ENCODE measurements around the gene OSTC. TPM values are rescaled to one million over a fixed set of nuclear protein-coding genes. Genes with fewer than 3 reads are reported as not detected.

The OSTC gene
- polyA plus RNA-seq, 1 donor (not counting 4 experiments of a cell fraction or from before 2014, with no cell fraction given) = 147 TPM

GRCh38 chr4:108693819-108694218 lies 43.4 kb downstream of the OSTC start:
- DNase-seq (ENCODE audit: low read depth, low spot score) = no peak
- dilution Hi-C loops (cut with MboI; ENCODE audit: extremely low pct_ligation_motif_present, low sequenced_read_pairs) = no loop called here
- no peaks in the 10 kb centered on the region for H3K4me1 ChIP-seq (ENCODE audit: control insufficient read depth, extremely low read depth, insufficient read depth, low read length)

DNA sequence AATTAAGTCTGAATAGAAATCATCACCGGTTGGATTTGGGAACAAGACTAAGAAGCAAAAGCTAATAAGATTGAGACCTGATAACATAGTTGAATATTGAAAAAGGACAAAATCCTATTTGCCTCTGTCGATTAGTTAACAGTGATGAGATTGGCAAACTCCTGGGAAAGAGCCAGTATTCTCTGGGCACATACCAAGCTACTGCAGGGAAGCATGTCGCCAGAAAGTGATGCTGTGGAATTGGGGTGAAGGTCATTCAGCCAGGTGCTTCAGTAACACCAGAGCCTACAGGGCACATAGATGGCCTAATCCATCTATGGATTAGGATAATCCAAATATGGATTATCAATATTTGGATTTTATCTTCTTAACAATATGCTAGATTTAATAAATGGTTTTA lies 44.0 kb downstream of the OSTC start:
- no peak for FAIRE-seq
- Histone ChIP-seq H2AFZ (ENCODE audit: control insufficient read depth, low read length) (no peak overlapping the region), H3K4me1 (ENCODE audit: control insufficient read depth, extremely low read depth, insufficient read depth, low read length) (no peaks in the 10 kb centered on the region), H3K36me3 (ENCODE audit: control insufficient read depth in 2 of 2, extremely low read depth in 1 of 2, insufficient read depth in 2 of 2, low read length in 2 of 2) (no peaks in the 10 kb centered on the region), H3K27me3 (ENCODE audit: control insufficient read depth, extremely low read depth, insufficient read depth, low read length) (no peaks in the 10 kb centered on the region), H3K27ac (ENCODE audit: control insufficient read depth, insufficient read depth, low read length) (no peak overlapping the region), H3K9me3 (ENCODE audit: control insufficient read depth, low read depth, low read length) (no peaks in the 10 kb centered on the region), H3K9me1 (ENCODE audit: control insufficient read depth, extremely low read depth, insufficient read depth, low read length) (no peaks in the 10 kb centered on the region), H3K4me2 (ENCODE audit: control insufficient read depth, extremely low read depth, insufficient read depth, low read depth, low read length) (no peak overlapping the region), H3K9ac (ENCODE audit: control insufficient read depth, extremely low read depth, insufficient read depth, low read length) (no peak overlapping the region), H3K79me2 (ENCODE audit: control insufficient read depth, insufficient read depth, low read length) (no peaks in the 10 kb centered on the region), H3K4me3 (ENCODE audit: control insufficient read depth in 2 of 3, extremely low read depth in 1 of 3, insufficient read depth in 2 of 3, low read depth in 1 of 3, low read length in 3 of 3) (no peak overlapping the region), H4K20me1 (ENCODE audit: control insufficient read depth, extremely low read depth, insufficient read depth, low read length) (no peaks in the 10 kb centered on the region)
- no peak for TF ChIP-seq EZH2 (IDR thresholded peaks at IDR 0.05; ENCODE audit: low read length)
- TF ChIP-seq, protein P1, sequence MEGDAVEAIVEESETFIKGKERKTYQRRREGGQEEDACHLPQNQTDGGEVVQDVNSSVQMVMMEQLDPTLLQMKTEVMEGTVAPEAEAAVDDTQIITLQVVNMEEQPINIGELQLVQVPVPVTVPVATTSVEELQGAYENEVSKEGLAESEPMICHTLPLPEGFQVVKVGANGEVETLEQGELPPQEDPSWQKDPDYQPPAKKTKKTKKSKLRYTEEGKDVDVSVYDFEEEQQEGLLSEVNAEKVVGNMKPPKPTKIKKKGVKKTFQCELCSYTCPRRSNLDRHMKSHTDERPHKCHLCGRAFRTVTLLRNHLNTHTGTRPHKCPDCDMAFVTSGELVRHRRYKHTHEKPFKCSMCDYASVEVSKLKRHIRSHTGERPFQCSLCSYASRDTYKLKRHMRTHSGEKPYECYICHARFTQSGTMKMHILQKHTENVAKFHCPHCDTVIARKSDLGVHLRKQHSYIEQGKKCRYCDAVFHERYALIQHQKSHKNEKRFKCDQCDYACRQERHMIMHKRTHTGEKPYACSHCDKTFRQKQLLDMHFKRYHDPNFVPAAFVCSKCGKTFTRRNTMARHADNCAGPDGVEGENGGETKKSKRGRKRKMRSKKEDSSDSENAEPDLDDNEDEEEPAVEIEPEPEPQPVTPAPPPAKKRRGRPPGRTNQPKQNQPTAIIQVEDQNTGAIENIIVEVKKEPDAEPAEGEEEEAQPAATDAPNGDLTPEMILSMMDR (optimal IDR thresholded peaks at IDR 0.05 in 1 of 3, IDR thresholded peaks at IDR 0.05 in 1 of 3, conservative IDR thresholded peaks at IDR 0.05 in 1 of 3; ENCODE audit: extremely low read depth in 1 of 3, insufficient read depth in 2 of 3, low read length in 3 of 3) = no peak
- DNase-seq (ENCODE audit: low read depth, low spot score) = no peak
- dilution Hi-C loops (cut with MboI; ENCODE audit: extremely low pct_ligation_motif_present, low sequenced_read_pairs) = no loop called here

More at GRCh38 chr4:108693819-108694218, 43.4 kb downstream of the OSTC start:
- TF ChIP-seq, protein P1 (optimal IDR thresholded peaks at IDR 0.05 in 1 of 3, IDR thresholded peaks at IDR 0.05 in 1 of 3, conservative IDR thresholded peaks at IDR 0.05 in 1 of 3; ENCODE audit: extremely low read depth in 1 of 3, insufficient read depth in 2 of 3, low read length in 3 of 3) = no peak
- no peak overlapping the region for H2AFZ ChIP-seq (ENCODE audit: control insufficient read depth, low read length)
- H3K27ac ChIP-seq (ENCODE audit: control insufficient read depth, insufficient read depth, low read length) = no peak overlapping the region
- no peaks in the 10 kb centered on the region for H4K20me1 ChIP-seq (ENCODE audit: control insufficient read depth, extremely low read depth, insufficient read depth, low read length)
- no peak overlapping the region for H3K4me2 ChIP-seq (ENCODE audit: control insufficient read depth, extremely low read depth, insufficient read depth, low read depth, low read length)
- no peaks in the 10 kb centered on the region for H3K9me1 ChIP-seq (ENCODE audit: control insufficient read depth, extremely low read depth, insufficient read depth, low read length)
- H3K4me3 ChIP-seq (ENCODE audit: control insufficient read depth in 2 of 3, extremely low read depth in 1 of 3, insufficient read depth in 2 of 3, low read depth in 1 of 3, low read length in 3 of 3) = no peak overlapping the region
- FAIRE-seq = no peak
- no peaks in the 10 kb centered on the region for H3K79me2 ChIP-seq (ENCODE audit: control insufficient read depth, insufficient read depth, low read length)
- no peak overlapping the region for H3K9ac ChIP-seq (ENCODE audit: control insufficient read depth, extremely low read depth, insufficient read depth, low read length)
- no peaks in the 10 kb centered on the region for H3K36me3 ChIP-seq (ENCODE audit: control insufficient read depth in 2 of 2, extremely low read depth in 1 of 2, insufficient read depth in 2 of 2, low read length in 2 of 2)
- H3K9me3 ChIP-seq (ENCODE audit: control insufficient read depth, low read depth, low read length) = no peaks in the 10 kb centered on the region
- no peaks in the 10 kb centered on the region for H3K27me3 ChIP-seq (ENCODE audit: control insufficient read depth, extremely low read depth, insufficient read depth, low read length)
